ENCODE results near the gene MACO1. TPM values are rescaled to one million over a fixed set of nuclear protein-coding genes. Genes with fewer than 3 reads are reported as not detected.
A peak's percentile ranks its signal among the peaks of the same experiment; 100 is the strongest.
"Not testable (repeated sequence)": the region's sequence is repeated elsewhere in the genome, so short reads cannot be mapped to it uniquely, and the experiment has no call there.

The MACO1 gene
- total RNA-seq, 3 donors from 2014 or later = 14.4 to 17.9 (median 16.4) TPM

GRCh38 chr1:25458541-25459298, 28.0 kb downstream of the MACO1 start:
- Mint-ChIP-seq H3K27me3 (ENCODE audit: low read depth) (no peaks in the 10 kb centered on the region), H3K4me1 (ENCODE audit: low read depth) (no peaks in the 10 kb centered on the region), H3K36me3 (ENCODE audit: insufficient read depth) (peaks cover 44% of the 10 kb centered on the region), H3K9me3 (no peaks in the 10 kb centered on the region), H3K4me3 (no peak overlapping the region)
- no peak for ATAC-seq
- no peak for DNase-seq

GRCh38 chr1:25460020-25460419, 29.3 kb downstream of the MACO1 start:
- DNase-seq (no peak), ATAC-seq (no peak)
- Mint-ChIP-seq H3K4me3 (no peak overlapping the region), H3K27me3 (ENCODE audit: low read depth) (no peaks in the 10 kb centered on the region), H3K36me3 (ENCODE audit: insufficient read depth) (peaks cover 43% of the 10 kb centered on the region), H3K9me3 (no peaks in the 10 kb centered on the region), H3K4me1 (ENCODE audit: low read depth) (no peaks in the 10 kb centered on the region)

GRCh38 chr1:25460816-25461215, 30.1 kb downstream of the MACO1 start:
- H3K9me3 Mint-ChIP-seq; H3K27me3 Mint-ChIP-seq (ENCODE audit: low read depth); H3K4me1 Mint-ChIP-seq (ENCODE audit: low read depth); H3K4me3 Mint-ChIP-seq; ATAC-seq; DNase-seq: not testable (repeated sequence)
- peaks cover 44% of the 10 kb centered on the region for H3K36me3 Mint-ChIP-seq (ENCODE audit: insufficient read depth)

- Mint-ChIP-seq H3K4me3 (no peak overlapping the region), H3K4me1 (ENCODE audit: low read depth) (peaks cover 8% of the 10 kb centered on the region), H3K27me3 (ENCODE audit: low read depth) (no peaks in the 10 kb centered on the region), H3K36me3 (ENCODE audit: insufficient read depth) (peaks cover 40% of the 10 kb centered on the region), H3K9me3 (no peaks in the 10 kb centered on the region)
- ATAC-seq (no peak), DNase-seq (no peak)
These were observed 31.2 kb downstream of the MACO1 start for GRCh38 chr1:25461849-25462248.

- Mint-ChIP-seq H3K27me3 (ENCODE audit: low read depth) (no peaks in the 10 kb centered on the region), H3K9me3 (no peaks in the 10 kb centered on the region), H3K4me3 (no peak overlapping the region), H3K36me3 (ENCODE audit: insufficient read depth) (peaks cover 39% of the 10 kb centered on the region), H3K4me1 (ENCODE audit: low read depth) (peaks cover 17% of the 10 kb centered on the region)
- DNase-seq = no peak
- ATAC-seq = no peak
These were observed 32.0 kb downstream of the MACO1 start for GRCh38 chr1:25462732-25463131.

- Mint-ChIP-seq H3K36me3 (ENCODE audit: insufficient read depth) (peaks cover 20% of the 10 kb centered on the region), H3K4me3 (no peak overlapping the region), H3K9me3 (no peaks in the 10 kb centered on the region), H3K27me3 (ENCODE audit: low read depth) (no peaks in the 10 kb centered on the region), H3K4me1 (ENCODE audit: low read depth) (peaks cover 34% of the 10 kb centered on the region)
- DNase-seq (no peak), ATAC-seq (peak; percentile 23 to 38)
These were observed 36.5 kb downstream of the MACO1 start for GRCh38 chr1:25467193-25467592.

- H3K4me3 Mint-ChIP-seq = no peak overlapping the region
- peaks cover 38% of the 10 kb centered on the region for H3K4me1 Mint-ChIP-seq (ENCODE audit: low read depth)
- ATAC-seq = no peak
- no peaks in the 10 kb centered on the region for H3K9me3 Mint-ChIP-seq
- H3K36me3 Mint-ChIP-seq (ENCODE audit: insufficient read depth) = peaks cover 20% of the 10 kb centered on the region
- no peaks in the 10 kb centered on the region for H3K27me3 Mint-ChIP-seq (ENCODE audit: low read depth)
- no peak for DNase-seq
These were observed 36.9 kb downstream of the MACO1 start for GRCh38 chr1:25467616-25468015.

GRCh38 chr1:25468033-25468432, 37.3 kb downstream of the MACO1 start:
- H3K4me3 Mint-ChIP-seq = no peak overlapping the region
- no peak for DNase-seq
- peaks cover 20% of the 10 kb centered on the region for H3K36me3 Mint-ChIP-seq (ENCODE audit: insufficient read depth)
- H3K4me1 Mint-ChIP-seq (ENCODE audit: low read depth) = peaks cover 41% of the 10 kb centered on the region
- H3K9me3 Mint-ChIP-seq = no peaks in the 10 kb centered on the region
- H3K27me3 Mint-ChIP-seq (ENCODE audit: low read depth) = no peaks in the 10 kb centered on the region
- no peak for ATAC-seq

GRCh38 chr1:25469177-25469576, 38.5 kb downstream of the MACO1 start:
- ATAC-seq (peak; percentile 80 to 81), DNase-seq (no peak)
- Mint-ChIP-seq H3K4me1 (ENCODE audit: low read depth) (peaks cover 52% of the 10 kb centered on the region), H3K9me3 (no peaks in the 10 kb centered on the region), H3K36me3 (ENCODE audit: insufficient read depth) (peaks cover 17% of the 10 kb centered on the region), H3K27me3 (ENCODE audit: low read depth) (no peaks in the 10 kb centered on the region), H3K4me3 (no peak overlapping the region)

GRCh38 chr1:25472471-25472870, 41.8 kb downstream of the MACO1 start:
- ATAC-seq (peak; percentile 52 to 55), DNase-seq (peak; percentile 9)
- no peak overlapping the region for H3K4me3 Mint-ChIP-seq
- no peaks in the 10 kb centered on the region for H3K9me3 Mint-ChIP-seq
- peaks cover 14% of the 10 kb centered on the region for H3K36me3 Mint-ChIP-seq (ENCODE audit: insufficient read depth)
- H3K27me3 Mint-ChIP-seq (ENCODE audit: low read depth) = no peaks in the 10 kb centered on the region
- H3K4me1 Mint-ChIP-seq (ENCODE audit: low read depth) = peaks cover 61% of the 10 kb centered on the region

GRCh38 chr1:25473653-25474225, 43.0 kb downstream of the MACO1 start:
- no peaks in the 10 kb centered on the region for H3K27me3 Mint-ChIP-seq (ENCODE audit: low read depth)
- no peaks in the 10 kb centered on the region for H3K9me3 Mint-ChIP-seq
- ATAC-seq = peak; percentile 55 to 64
- DNase-seq = no peak
- peak overlapping the region; percentile 5 for H3K4me3 Mint-ChIP-seq
- H3K36me3 Mint-ChIP-seq (ENCODE audit: insufficient read depth) = peaks cover 12% of the 10 kb centered on the region
- peaks cover 50% of the 10 kb centered on the region for H3K4me1 Mint-ChIP-seq (ENCODE audit: low read depth)

- peaks cover 49% of the 10 kb centered on the region for H3K4me1 Mint-ChIP-seq (ENCODE audit: low read depth)
- H3K36me3 Mint-ChIP-seq (ENCODE audit: insufficient read depth) = peaks cover 12% of the 10 kb centered on the region
- DNase-seq (no peak), ATAC-seq (no peak)
- H3K4me3 Mint-ChIP-seq = peak overlapping the region; percentile 47
- no peaks in the 10 kb centered on the region for H3K9me3 Mint-ChIP-seq
- no peaks in the 10 kb centered on the region for H3K27me3 Mint-ChIP-seq (ENCODE audit: low read depth)
These were observed 43.8 kb downstream of the MACO1 start for GRCh38 chr1:25474439-25475047.

GRCh38 chr1:25476186-25477097, 45.7 kb downstream of the MACO1 start:
- Mint-ChIP-seq H3K4me3 (no peak overlapping the region), H3K4me1 (ENCODE audit: low read depth) (peaks cover 44% of the 10 kb centered on the region), H3K36me3 (ENCODE audit: insufficient read depth) (peaks cover 5% of the 10 kb centered on the region), H3K9me3 (no peaks in the 10 kb centered on the region), H3K27me3 (ENCODE audit: low read depth) (no peaks in the 10 kb centered on the region)
- DNase-seq = no peak
- peak in 1 of 2 donors; percentile 33 for ATAC-seq

- ATAC-seq (peak in 1 of 2 donors; percentile 27), DNase-seq (no peak)
- H3K9me3 Mint-ChIP-seq = no peaks in the 10 kb centered on the region
- H3K36me3 Mint-ChIP-seq (ENCODE audit: insufficient read depth) = peaks cover 9% of the 10 kb centered on the region
- H3K27me3 Mint-ChIP-seq (ENCODE audit: low read depth) = no peaks in the 10 kb centered on the region
- peaks cover 45% of the 10 kb centered on the region for H3K4me1 Mint-ChIP-seq (ENCODE audit: low read depth)
- H3K4me3 Mint-ChIP-seq = no peak overlapping the region
These were observed 46.8 kb downstream of the MACO1 start for GRCh38 chr1:25477448-25478034.

Measured in activated T-cell treated with anti-CD3 and anti-CD28 coated beads, Interleukin-2, amount 50 U/mL, for 4 hours (primary cell).